Measurements from ENCODE around the gene RGMA.

RGMA gene

DNA sequence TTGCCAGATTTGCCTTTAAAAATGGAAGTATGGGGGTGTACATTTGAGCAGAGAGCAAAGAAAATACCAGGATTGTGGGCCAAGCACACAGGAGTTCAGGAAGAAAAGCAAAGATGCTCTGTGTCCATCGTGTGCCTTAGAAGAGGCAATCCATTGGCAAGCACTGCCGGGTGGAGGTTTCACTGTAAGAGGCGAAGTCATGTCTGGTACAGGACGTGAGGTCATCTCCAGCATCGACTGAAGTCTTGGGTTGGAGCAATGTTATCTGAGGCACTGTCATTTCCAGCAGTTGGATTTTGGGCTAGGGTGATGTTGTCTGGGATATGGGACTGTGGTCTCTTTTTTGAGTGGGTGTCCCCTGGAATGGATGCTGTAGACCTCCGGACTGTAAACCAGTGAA, 4.8 kb upstream of the RGMA start:
- no peak overlapping the region for H3K4me3 ChIP-seq (ENCODE audit: low read depth, low read length)
- DNase-seq (ENCODE audit: low read depth): no peak
- TF ChIP-seq, protein P1, sequence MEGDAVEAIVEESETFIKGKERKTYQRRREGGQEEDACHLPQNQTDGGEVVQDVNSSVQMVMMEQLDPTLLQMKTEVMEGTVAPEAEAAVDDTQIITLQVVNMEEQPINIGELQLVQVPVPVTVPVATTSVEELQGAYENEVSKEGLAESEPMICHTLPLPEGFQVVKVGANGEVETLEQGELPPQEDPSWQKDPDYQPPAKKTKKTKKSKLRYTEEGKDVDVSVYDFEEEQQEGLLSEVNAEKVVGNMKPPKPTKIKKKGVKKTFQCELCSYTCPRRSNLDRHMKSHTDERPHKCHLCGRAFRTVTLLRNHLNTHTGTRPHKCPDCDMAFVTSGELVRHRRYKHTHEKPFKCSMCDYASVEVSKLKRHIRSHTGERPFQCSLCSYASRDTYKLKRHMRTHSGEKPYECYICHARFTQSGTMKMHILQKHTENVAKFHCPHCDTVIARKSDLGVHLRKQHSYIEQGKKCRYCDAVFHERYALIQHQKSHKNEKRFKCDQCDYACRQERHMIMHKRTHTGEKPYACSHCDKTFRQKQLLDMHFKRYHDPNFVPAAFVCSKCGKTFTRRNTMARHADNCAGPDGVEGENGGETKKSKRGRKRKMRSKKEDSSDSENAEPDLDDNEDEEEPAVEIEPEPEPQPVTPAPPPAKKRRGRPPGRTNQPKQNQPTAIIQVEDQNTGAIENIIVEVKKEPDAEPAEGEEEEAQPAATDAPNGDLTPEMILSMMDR (conservative IDR thresholded peaks at IDR 0.05; ENCODE audit: low read depth, low read length): no peak

DNA sequence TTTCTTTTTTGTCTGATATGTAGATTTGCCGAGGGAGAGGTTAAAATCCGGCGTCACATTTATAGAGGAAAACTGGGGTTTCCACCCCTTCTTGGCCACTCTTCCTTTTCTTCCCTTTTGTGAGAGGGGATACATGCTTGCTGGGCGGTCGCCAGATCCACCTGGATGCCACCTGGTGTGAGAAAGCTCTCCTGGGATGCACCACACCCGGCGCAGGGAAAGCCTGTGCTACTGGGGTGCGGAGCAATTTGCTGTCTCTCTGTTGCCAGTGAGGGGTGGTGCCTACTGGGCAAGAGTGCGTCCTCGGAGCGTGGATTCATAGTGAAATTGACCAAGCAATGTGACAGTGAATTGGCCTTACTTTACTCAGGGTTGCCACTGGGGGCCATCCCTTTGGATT, 2.5 kb upstream of the RGMA start:
- no peak for DNase-seq (ENCODE audit: low read depth)
- TF ChIP-seq, protein P1 (conservative IDR thresholded peaks at IDR 0.05; ENCODE audit: low read depth, low read length): no peak
- H3K4me3 ChIP-seq (ENCODE audit: low read depth, low read length): no peak overlapping the region

DNA sequence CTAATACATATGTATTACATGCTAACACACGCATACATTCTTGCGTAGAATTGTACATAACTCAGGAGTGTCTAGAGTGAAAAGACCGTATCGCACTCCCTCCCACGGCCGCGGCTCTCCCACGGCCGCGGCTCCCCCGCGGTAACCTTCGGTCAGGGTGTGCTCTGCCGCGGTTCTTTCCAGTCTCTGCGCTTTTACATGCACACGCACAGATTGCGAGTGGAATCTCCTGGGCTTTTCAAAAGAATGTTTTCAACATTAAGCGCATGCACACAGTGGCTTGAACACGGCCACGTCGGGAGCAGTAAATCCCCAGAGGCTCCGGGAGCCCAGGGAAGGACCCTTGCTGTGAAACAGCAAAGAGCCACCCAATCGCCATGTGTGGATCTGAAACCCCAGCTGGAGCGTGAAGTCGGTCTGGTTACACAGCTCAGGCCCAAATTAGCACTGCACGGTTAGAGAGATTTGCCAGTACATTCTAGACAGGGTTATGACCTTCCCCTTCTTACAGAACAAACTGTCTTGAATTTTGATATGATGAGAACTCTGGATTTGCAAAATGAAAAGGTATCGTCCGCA, 805 bp upstream of the RGMA start:
- no peak overlapping the region for H3K4me3 ChIP-seq (ENCODE audit: low read depth, low read length)
- DNase-seq (ENCODE audit: low read depth): no peak
- TF ChIP-seq, protein P1 (conservative IDR thresholded peaks at IDR 0.05; ENCODE audit: low read depth, low read length): no peak

DNA sequence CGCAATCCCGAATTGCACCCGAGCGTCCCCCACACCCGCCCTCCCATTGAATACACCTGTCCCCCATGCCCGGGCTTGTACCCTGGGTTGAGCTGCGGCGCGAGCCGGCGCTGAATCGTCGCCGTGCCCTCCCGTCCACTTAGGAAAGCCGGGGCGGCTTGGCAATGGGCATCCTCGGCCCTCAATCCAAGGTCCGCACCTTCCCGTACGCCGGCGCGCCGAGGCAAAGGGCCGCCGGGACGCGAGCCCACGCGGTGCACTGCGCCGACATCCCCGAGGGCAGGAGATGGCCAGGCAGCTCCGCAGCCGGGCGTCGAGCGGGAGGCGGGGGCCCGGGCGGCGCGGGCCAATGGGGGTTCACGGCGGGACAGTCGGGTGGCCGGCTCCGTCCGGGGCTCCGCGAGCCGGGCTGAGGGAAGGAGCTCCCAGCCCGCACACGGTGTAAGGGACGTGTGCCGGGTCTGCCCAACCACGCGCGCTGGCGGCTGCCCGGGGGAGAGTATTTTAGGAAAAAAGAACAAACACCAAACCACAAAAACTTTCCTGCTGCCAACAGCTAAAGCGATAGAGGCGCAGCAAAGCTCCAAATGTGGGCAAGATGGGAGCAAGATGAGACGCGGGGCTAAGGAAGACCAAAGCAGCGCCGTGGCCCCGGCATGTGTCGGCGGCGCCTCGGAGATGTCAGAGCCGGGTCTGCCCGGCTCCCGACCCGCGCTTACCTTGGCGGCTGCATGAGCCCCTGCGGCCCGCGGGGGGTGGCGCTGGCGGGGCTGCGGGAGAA, 621 bp downstream of the RGMA start:
- DNase-seq (ENCODE audit: low read depth): no peak
- TF ChIP-seq, protein P1 (conservative IDR thresholded peaks at IDR 0.05; ENCODE audit: low read depth, low read length): no peak
- H3K4me3 ChIP-seq (ENCODE audit: low read depth, low read length): no peak overlapping the region

DNA sequence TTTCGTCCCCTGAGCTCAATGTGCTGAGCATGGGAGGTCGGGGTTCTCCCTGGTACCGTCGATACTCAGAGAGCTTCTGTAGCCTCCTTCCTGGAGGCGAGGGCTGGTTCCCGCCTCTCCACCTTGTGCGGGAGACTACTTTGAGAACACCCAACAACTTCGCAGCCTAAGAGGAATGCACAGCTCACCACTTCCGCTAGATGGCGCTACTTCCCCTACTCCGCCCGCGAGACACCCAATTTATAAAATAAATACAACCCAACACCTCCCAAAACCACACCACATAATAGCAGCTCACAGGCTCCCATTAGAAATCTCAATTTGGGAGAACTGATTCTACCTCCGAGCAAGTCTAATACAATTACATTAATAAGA, 1.2 kb downstream of the RGMA start:
- peak; percentile 62 for DNase-seq (ENCODE audit: low read depth)
- TF ChIP-seq, protein P1 (conservative IDR thresholded peaks at IDR 0.05; ENCODE audit: low read depth, low read length): peak; percentile 86
- no peak overlapping the region for H3K4me3 ChIP-seq (ENCODE audit: low read depth, low read length)

DNA sequence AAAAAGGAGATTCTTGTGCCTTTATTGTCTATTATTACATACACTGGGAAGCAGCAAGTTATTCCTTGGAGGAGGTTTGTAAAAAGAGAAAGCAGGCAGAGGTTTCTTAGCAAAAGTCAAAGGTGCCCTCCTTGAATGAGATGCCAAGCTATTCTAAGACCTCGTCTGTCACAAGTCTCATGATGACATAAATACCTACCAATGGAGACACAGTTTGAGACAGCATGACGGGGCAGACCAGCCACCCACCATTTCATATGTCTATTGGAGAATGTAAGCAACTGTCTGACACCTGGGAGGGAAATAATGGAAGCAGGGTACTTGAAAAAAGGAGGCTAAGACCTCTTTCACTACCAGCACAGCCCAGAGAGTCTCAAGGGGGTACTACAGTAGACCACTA, 2.2 kb downstream of the RGMA start:
- TF ChIP-seq, protein P1 (conservative IDR thresholded peaks at IDR 0.05; ENCODE audit: low read depth, low read length): no peak
- H3K4me3 ChIP-seq (ENCODE audit: low read depth, low read length): no peak overlapping the region
- DNase-seq (ENCODE audit: low read depth): no peak

DNA sequence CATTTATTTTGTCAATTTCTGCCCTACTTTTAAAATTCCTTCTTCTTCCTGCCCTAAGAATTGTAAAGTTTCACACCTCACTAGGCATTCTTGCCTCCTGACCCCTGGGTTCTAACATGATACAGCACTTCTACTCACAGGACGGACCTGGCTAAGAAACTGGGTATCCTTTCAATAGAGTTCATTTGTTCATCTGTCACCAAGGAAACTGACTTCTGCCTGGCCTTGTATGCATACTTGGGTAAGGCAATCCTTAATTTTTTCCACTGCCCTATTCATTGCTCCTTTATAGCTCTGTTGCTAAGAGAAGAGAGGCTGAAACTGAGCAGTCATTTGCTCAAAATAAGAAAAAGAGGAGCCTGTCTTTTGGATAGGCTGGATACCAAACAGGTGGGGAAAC, 3.3 kb downstream of the RGMA start:
- TF ChIP-seq, protein P1 (conservative IDR thresholded peaks at IDR 0.05; ENCODE audit: low read depth, low read length): no peak

More for the DNA sequence above, 3.3 kb downstream of the RGMA start:
- H3K4me3 ChIP-seq (ENCODE audit: low read depth, low read length): no peak overlapping the region
- no peak for DNase-seq (ENCODE audit: low read depth)
